ENCODE measurements around the gene DCANP1.

The DCANP1 gene

GRCh38 chr5:135438636-135439221, 8.4 kb downstream of the DCANP1 start:
- TF ChIP-seq, protein P1, sequence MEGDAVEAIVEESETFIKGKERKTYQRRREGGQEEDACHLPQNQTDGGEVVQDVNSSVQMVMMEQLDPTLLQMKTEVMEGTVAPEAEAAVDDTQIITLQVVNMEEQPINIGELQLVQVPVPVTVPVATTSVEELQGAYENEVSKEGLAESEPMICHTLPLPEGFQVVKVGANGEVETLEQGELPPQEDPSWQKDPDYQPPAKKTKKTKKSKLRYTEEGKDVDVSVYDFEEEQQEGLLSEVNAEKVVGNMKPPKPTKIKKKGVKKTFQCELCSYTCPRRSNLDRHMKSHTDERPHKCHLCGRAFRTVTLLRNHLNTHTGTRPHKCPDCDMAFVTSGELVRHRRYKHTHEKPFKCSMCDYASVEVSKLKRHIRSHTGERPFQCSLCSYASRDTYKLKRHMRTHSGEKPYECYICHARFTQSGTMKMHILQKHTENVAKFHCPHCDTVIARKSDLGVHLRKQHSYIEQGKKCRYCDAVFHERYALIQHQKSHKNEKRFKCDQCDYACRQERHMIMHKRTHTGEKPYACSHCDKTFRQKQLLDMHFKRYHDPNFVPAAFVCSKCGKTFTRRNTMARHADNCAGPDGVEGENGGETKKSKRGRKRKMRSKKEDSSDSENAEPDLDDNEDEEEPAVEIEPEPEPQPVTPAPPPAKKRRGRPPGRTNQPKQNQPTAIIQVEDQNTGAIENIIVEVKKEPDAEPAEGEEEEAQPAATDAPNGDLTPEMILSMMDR (IDR thresholded peaks at IDR 0.05), result no peak
- H3K27ac ChIP-seq, result no peak overlapping the region

- H3K27ac ChIP-seq, result no peak overlapping the region
- no peak for TF ChIP-seq ZFX (IDR thresholded peaks at IDR 0.05; ENCODE audit: borderline replicate concordance)
- TF ChIP-seq, protein P1 (IDR thresholded peaks at IDR 0.05), result no peak
These were observed 9.2 kb downstream of the DCANP1 start for GRCh38 chr5:135437796-135438560.

DNA sequence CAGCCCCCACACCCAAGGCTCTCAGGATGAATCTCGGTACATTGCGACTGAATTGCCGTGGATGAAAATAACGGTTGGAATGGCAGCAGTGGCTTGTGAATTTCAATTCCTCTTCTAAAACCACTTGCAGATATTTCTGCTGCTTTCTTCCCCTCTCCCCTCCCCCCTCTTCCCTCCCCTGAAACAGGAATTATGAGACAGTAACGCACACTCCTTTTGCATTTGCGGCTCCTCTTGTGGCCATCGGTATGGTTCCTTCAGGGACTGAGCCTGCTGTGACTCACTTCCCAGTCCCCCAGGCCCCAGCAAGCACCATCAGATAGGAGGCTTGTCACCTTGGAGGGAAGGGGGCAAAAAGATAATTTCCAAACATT, 9.7 kb downstream of the DCANP1 start:
- no peak overlapping the region for H3K27ac ChIP-seq
- TF ChIP-seq ZFX (IDR thresholded peaks at IDR 0.05; ENCODE audit: borderline replicate concordance), result no peak
- TF ChIP-seq, protein P1 (IDR thresholded peaks at IDR 0.05), result no peak

- TF ChIP-seq, protein P1 (IDR thresholded peaks at IDR 0.05), result no peak
- TF ChIP-seq ZFX (IDR thresholded peaks at IDR 0.05; ENCODE audit: borderline replicate concordance), result no peak
- no peak overlapping the region for H3K27ac ChIP-seq
These were observed 10.2 kb downstream of the DCANP1 start for GRCh38 chr5:135436951-135437418.

GRCh38 chr5:135435467-135436330, 11.4 kb downstream of the DCANP1 start:
- H3K27ac ChIP-seq, result no peak overlapping the region
- TF ChIP-seq ZFX (IDR thresholded peaks at IDR 0.05; ENCODE audit: borderline replicate concordance), result no peak
- TF ChIP-seq, protein P1 (IDR thresholded peaks at IDR 0.05), result no peak

DNA sequence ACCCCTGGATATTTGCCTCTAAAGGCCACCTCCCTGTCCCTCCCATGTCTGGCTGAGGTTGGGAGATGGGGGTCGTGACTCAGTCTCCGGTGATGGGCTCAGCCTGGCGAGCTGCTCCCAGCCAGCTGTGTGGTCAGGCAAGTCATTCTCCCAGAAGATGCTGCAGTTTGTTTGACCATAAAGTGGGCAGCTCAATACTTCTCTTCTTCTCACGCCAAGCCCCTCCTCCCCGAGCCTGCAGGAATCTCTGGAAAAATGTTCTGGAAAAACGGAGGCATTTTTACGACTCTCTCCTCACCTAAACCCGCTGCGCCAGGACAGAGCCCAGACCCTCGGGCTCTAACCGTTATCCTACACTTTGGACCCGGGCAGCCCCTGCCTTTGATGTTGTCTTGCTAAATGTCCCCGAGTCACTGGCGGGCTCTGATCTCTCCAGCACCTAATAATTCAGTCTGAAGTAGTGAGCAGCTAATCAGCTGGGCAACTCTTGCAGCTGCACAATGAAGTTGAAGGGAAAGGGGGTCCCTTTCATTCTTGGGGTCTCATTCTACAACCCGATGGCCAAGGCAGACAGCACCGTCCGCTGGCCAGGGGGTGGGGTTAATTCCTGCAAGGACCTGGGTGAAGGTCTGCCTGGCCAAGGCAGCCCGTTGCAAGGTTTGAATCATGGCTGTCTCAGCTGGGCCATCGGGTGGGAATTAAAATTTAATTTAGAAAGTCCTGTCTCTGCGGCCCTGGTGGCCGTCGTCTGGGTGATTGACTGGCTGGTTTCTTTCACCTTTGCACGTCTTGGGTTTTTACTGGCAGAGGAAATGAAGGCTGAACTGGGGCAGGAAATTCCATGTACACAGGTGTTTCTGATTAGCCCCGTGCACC, 12.3 kb downstream of the DCANP1 start:
- TF ChIP-seq ZFX (IDR thresholded peaks at IDR 0.05; ENCODE audit: borderline replicate concordance), result no peak
- TF ChIP-seq, protein P1 (IDR thresholded peaks at IDR 0.05), result no peak
- H3K27ac ChIP-seq, result no peak overlapping the region

Measured in 22Rv1 (cell line).